CD8-positive, alpha-beta memory T cell (primary cell): Measurements from ENCODE around the gene OLFML2B. TPM values are rescaled to one million over a fixed set of nuclear protein-coding genes. Genes with fewer than 3 reads are reported as not detected.

ENCODE experiments used
- CTCF ChIA-PET: fragments of 350-600 bp; sonication (Branson Sonifier 250); formaldehyde crosslinking; loops from one replicate; lab custom pipeline; 2021; ENCODE audit warnings: antibody characterized with exemption; lab: Charles Lee
- POLR2A ChIA-PET: fragments of 350-600 bp; sonication (Branson Sonifier 250); formaldehyde crosslinking; loops from one replicate; lab custom pipeline; 2021; ENCODE audit warnings: antibody characterized with exemption; lab: Charles Lee
- DNase-seq, 5 donors: peaks; one replicate each; pipeline versions ENCODE4 v3.0.0 to v3.0.0-alpha.2; 2020 to 2022; ENCODE audit warnings: mixed read lengths in 1 of 5
- H3K27ac ChIP-seq: one replicate; pipeline ENCODE4 v1.7.0; 2013; ENCODE audit warnings: low read depth, mild to moderate bottlenecking, low read length, moderate library complexity
- H3K27me3 ChIP-seq: 2 replicates; pipeline ENCODE4 v1.7.0; 2013; ENCODE audit warnings: low read length, mild to moderate bottlenecking; ENCODE audit not compliant: insufficient read depth, poor library complexity, severe bottlenecking
- H3K36me3 ChIP-seq: 2 replicates; pipeline ENCODE4 v1.7.0; 2013; ENCODE audit warnings: mild to moderate bottlenecking, low read length, moderate library complexity; ENCODE audit not compliant: insufficient read depth
- H3K4me1 ChIP-seq: 2 replicates; pipeline ENCODE4 v1.7.0; 2013; ENCODE audit warnings: mild to moderate bottlenecking, low read length, moderate library complexity; ENCODE audit not compliant: insufficient read depth
- H3K4me3 ChIP-seq: 2 replicates; pipeline ENCODE4 v1.7.0; 2013; ENCODE audit warnings: mild to moderate bottlenecking, low read length
- H3K9me3 ChIP-seq: 2 replicates; pipeline ENCODE4 v1.7.0; 2013; ENCODE audit warnings: mild to moderate bottlenecking, low read length
- H3K27ac Mint-ChIP-seq, 8 donors: one replicate each; pipeline ENCODE4 v1.8.0; 2020 to 2021; ENCODE audit warnings: mixed read lengths in 8 of 8, mild to moderate bottlenecking in 6 of 8, inconsistent platforms in 3 of 8, moderate library complexity in 3 of 8
- H3K27me3 Mint-ChIP-seq, 2 donors: one replicate each; pipeline ENCODE4 v1.8.0; 2020 to 2021; ENCODE audit warnings: mixed read lengths in 2 of 2, mild to moderate bottlenecking in 1 of 2, moderate library complexity in 1 of 2
- H3K36me3 Mint-ChIP-seq, 3 donors: one replicate each; pipeline ENCODE4 v1.8.0; 2020 to 2021; ENCODE audit warnings: mixed read lengths in 3 of 3, inconsistent platforms in 1 of 3, mild to moderate bottlenecking in 1 of 3
- H3K4me1 Mint-ChIP-seq, 3 donors: one replicate each; pipeline ENCODE4 v1.8.0; 2020 to 2021; ENCODE audit warnings: mixed read lengths in 3 of 3, inconsistent platforms in 1 of 3, mild to moderate bottlenecking in 1 of 3
- H3K4me3 Mint-ChIP-seq, 7 donors: one replicate each; pipeline ENCODE4 v1.8.0; 2020 to 2021; ENCODE audit warnings: mixed read lengths in 7 of 7, mild to moderate bottlenecking in 6 of 7, moderate library complexity in 4 of 7, inconsistent platforms in 2 of 7
- H3K9me3 Mint-ChIP-seq, 5 donors: one replicate each; pipeline ENCODE4 v1.8.0; 2020 to 2022; ENCODE audit warnings: mixed read lengths in 5 of 5, mild to moderate bottlenecking in 3 of 5, moderate library complexity in 2 of 5, inconsistent platforms in 1 of 5
- polyA plus RNA-seq: library from polyadenylated mRNA; unstranded; fragments of 300-500 nt; fragmentation: Illumina TruSeq; gene quantifications from one replicate; pipeline ENCODE4 v1.2.3, GENCODE V29; 2021
- total RNA-seq, 2 experiments: library from RNA; stranded (reverse); gene quantifications; one replicate each; pipeline ENCODE4 v1.2.3, GENCODE V29; 2021

The OLFML2B gene
- total RNA-seq, result under 1 TPM; 0.22 TPM
- not detected for polyA plus RNA-seq

GRCh38 chr1:162023547-162024501, at the start of gene OLFML2B:
OLFML2B (minus strand) TSS chr1:162023869; CDS start chr1:162023430, 439 bp downstream.
- CTCF ChIA-PET, result interaction anchor here (0.6 to 0.9 kb wide), 2 partner anchors 13 to 285 kb away, joined by 3 to 4 read pairs; no protein-coding TSS in a partner anchor
- Mint-ChIP-seq H3K36me3 (peaks cover 0 to 3% (median 0%) of the 10 kb centered on the region in 3 donors), H3K27ac (peak within 1 kb of the TSS in 1 of 8 donors; percentile 22), H3K27me3 (peaks cover 29 to 63% of the 10 kb centered on the region in 2 donors), H3K9me3 (peaks cover 0 to 4% (median 0%) of the 10 kb centered on the region in 5 donors), H3K4me1 (peaks cover 9 to 17% (median 15%) of the 10 kb centered on the region in 3 donors), H3K4me3 (peak within 1 kb of the TSS; percentile 45 to 91 (median 84))
- Histone ChIP-seq H3K36me3 (no peaks in the 10 kb centered on the region), H3K27ac (no peak within 1 kb of the TSS), H3K9me3 (no peaks in the 10 kb centered on the region), H3K4me3 (peak within 1 kb of the TSS; percentile 74), H3K27me3 (peaks cover 8% of the 10 kb centered on the region), H3K4me1 (peaks cover 4% of the 10 kb centered on the region)
- DNase-seq, result peak in 3 of 5 donors; percentile 11 to 49 (median 39)
- POLR2A ChIA-PET, result no interaction called here

- Mint-ChIP-seq H3K9me3 (no peaks in the 10 kb centered on the region), H3K27ac (no peak overlapping the region), H3K4me3 (no peak overlapping the region), H3K27me3 (peaks cover 35 to 85% of the 10 kb centered on the region in 2 donors), H3K4me1 (peaks cover 14 to 21% (median 19%) of the 10 kb centered on the region in 3 donors), H3K36me3 (no peaks in the 10 kb centered on the region)
- Histone ChIP-seq H3K9me3 (no peaks in the 10 kb centered on the region), H3K4me3 (no peak overlapping the region), H3K27ac (no peak overlapping the region), H3K4me1 (peaks cover 13% of the 10 kb centered on the region), H3K27me3 (peaks cover 35% of the 10 kb centered on the region), H3K36me3 (no peaks in the 10 kb centered on the region)
- POLR2A ChIA-PET, result no interaction called here
- CTCF ChIA-PET, result no interaction called here
- no peak for DNase-seq
Measured at GRCh38 chr1:162072740-162073139, 49.1 kb upstream of the OLFML2B start.

GRCh38 chr1:162070825-162071224, 47.2 kb upstream of the OLFML2B start:
- no peak for DNase-seq
- Histone ChIP-seq H3K9me3 (no peaks in the 10 kb centered on the region), H3K4me3 (no peak overlapping the region), H3K36me3 (no peaks in the 10 kb centered on the region), H3K27ac (no peak overlapping the region), H3K4me1 (peaks cover 13% of the 10 kb centered on the region), H3K27me3 (peaks cover 32% of the 10 kb centered on the region)
- CTCF ChIA-PET, result no interaction called here
- Mint-ChIP-seq H3K27ac (no peak overlapping the region), H3K36me3 (no peaks in the 10 kb centered on the region), H3K27me3 (peaks cover 34 to 81% of the 10 kb centered on the region in 2 donors), H3K9me3 (no peaks in the 10 kb centered on the region), H3K4me3 (peak overlapping the region; percentile 76 to 90 (median 80)), H3K4me1 (peaks cover 14 to 21% (median 19%) of the 10 kb centered on the region in 3 donors)
- POLR2A ChIA-PET, result no interaction called here

- Histone ChIP-seq H3K4me3 (peak overlapping the region; percentile 46), H3K27me3 (peaks cover 33% of the 10 kb centered on the region), H3K4me1 (peaks cover 13% of the 10 kb centered on the region), H3K27ac (no peak overlapping the region), H3K9me3 (no peaks in the 10 kb centered on the region), H3K36me3 (no peaks in the 10 kb centered on the region)
- Mint-ChIP-seq H3K4me3 (peak overlapping the region; percentile 76 to 90 (median 80)), H3K36me3 (no peaks in the 10 kb centered on the region), H3K27ac (peak overlapping the region in 1 of 8 donors; percentile 29), H3K9me3 (no peaks in the 10 kb centered on the region), H3K4me1 (peaks cover 14 to 21% (median 19%) of the 10 kb centered on the region in 3 donors), H3K27me3 (peaks cover 38 to 81% of the 10 kb centered on the region in 2 donors)
- peak in 3 of 5 donors; percentile 5 to 47 (median 7) for DNase-seq
- POLR2A ChIA-PET, result no interaction called here
- CTCF ChIA-PET, result no interaction called here
Measured at GRCh38 chr1:162070094-162070748, 46.6 kb upstream of the OLFML2B start.

- peaks cover 40 to 81% of the 10 kb centered on the region in 2 donors for H3K27me3 Mint-ChIP-seq
- Histone ChIP-seq H3K4me1 (peaks cover 13% of the 10 kb centered on the region), H3K36me3 (no peaks in the 10 kb centered on the region), H3K9me3 (no peaks in the 10 kb centered on the region), H3K27ac (no peak within 1 kb of the TSS), H3K4me3 (peak within 1 kb of the TSS; percentile 46), H3K27me3 (peaks cover 40% of the 10 kb centered on the region)
- DNase-seq, result peak; percentile 59 to 76 (median 63)
- ChIA-PET POLR2A (interaction anchor here (0.7 kb wide), 1 partner anchor 152 kb away, joined by 5 read pairs; no protein-coding TSS in a partner anchor), CTCF (no interaction called here)
- H3K36me3 Mint-ChIP-seq, result no peaks in the 10 kb centered on the region
- no peaks in the 10 kb centered on the region for H3K9me3 Mint-ChIP-seq
- H3K4me1 Mint-ChIP-seq, result peaks cover 14 to 21% (median 19%) of the 10 kb centered on the region in 3 donors
- H3K4me3 Mint-ChIP-seq, result peak within 1 kb of the TSS; percentile 76 to 90 (median 80)
- H3K27ac Mint-ChIP-seq, result peak within 1 kb of the TSS in 1 of 8 donors; percentile 82
Measured at GRCh38 chr1:162069334-162070093, 45.8 kb upstream of the OLFML2B start, which contains the start of gene NOS1AP. NOS1AP (plus strand) TSS chr1:162069691; CDS start chr1:162070178, 487 bp downstream.

GRCh38 chr1:162068301-162068700, 44.6 kb upstream of the OLFML2B start:
- H3K9me3 Mint-ChIP-seq, result no peaks in the 10 kb centered on the region
- no peak for DNase-seq
- Histone ChIP-seq H3K9me3 (no peaks in the 10 kb centered on the region), H3K4me3 (no peak overlapping the region), H3K4me1 (peaks cover 13% of the 10 kb centered on the region), H3K27ac (no peak overlapping the region), H3K27me3 (peaks cover 40% of the 10 kb centered on the region), H3K36me3 (no peaks in the 10 kb centered on the region)
- H3K36me3 Mint-ChIP-seq, result no peaks in the 10 kb centered on the region
- CTCF ChIA-PET, result no interaction called here
- H3K27me3 Mint-ChIP-seq, result peaks cover 34 to 78% of the 10 kb centered on the region in 2 donors
- H3K27ac Mint-ChIP-seq, result no peak overlapping the region
- H3K4me3 Mint-ChIP-seq, result peak overlapping the region in 4 of 7 donors; percentile 68 to 84 (median 75)
- H3K4me1 Mint-ChIP-seq, result peaks cover 14 to 21% (median 19%) of the 10 kb centered on the region in 3 donors
- POLR2A ChIA-PET, result no interaction called here

- no peak overlapping the region for H3K4me3 ChIP-seq
- no peak for DNase-seq
- H3K36me3 Mint-ChIP-seq, result peaks cover 0 to 2% (median 0%) of the 10 kb centered on the region in 3 donors
- no peaks in the 10 kb centered on the region for H3K36me3 ChIP-seq
- no peaks in the 10 kb centered on the region for H3K9me3 ChIP-seq
- peaks cover 29 to 80% of the 10 kb centered on the region in 2 donors for H3K27me3 Mint-ChIP-seq
- H3K9me3 Mint-ChIP-seq, result no peaks in the 10 kb centered on the region
- H3K27me3 ChIP-seq, result peaks cover 42% of the 10 kb centered on the region
- H3K27ac Mint-ChIP-seq, result no peak overlapping the region
- ChIA-PET POLR2A (interaction anchor here (0.6 kb wide), 1 partner anchor 1865 kb away, joined by 4 read pairs; no protein-coding TSS in a partner anchor), CTCF (no interaction called here)
- peaks cover 13% of the 10 kb centered on the region for H3K4me1 ChIP-seq
- H3K4me3 Mint-ChIP-seq, result no peak overlapping the region
- H3K27ac ChIP-seq, result no peak overlapping the region
- H3K4me1 Mint-ChIP-seq, result peaks cover 14 to 21% (median 19%) of the 10 kb centered on the region in 3 donors
Measured at GRCh38 chr1:162067466-162067865, 43.8 kb upstream of the OLFML2B start.
